Measurements from ENCODE around the gene GRIK3.

- TF ChIP-seq CTCF (IDR thresholded peaks at IDR 0.05; ENCODE audit: low read depth, low read length, poor library complexity, severe bottlenecking) (no peak), EZH2phosphoT487 (IDR thresholded peaks at IDR 0.05; ENCODE audit: borderline replicate concordance, low read length) (no peak)
Measured at GRCh38 chr1:36769886-36770830, 264.2 kb downstream of the GRIK3 start.

All from DOHH2 (cell line).